Nephron progenitor cell (in vitro differentiated cells): ENCODE data around the gene ERC1.

Experiments used
- DNase-seq: peaks from one replicate; pipeline ENCODE4 v3.0.0; 2021
- H3K27ac Mint-ChIP-seq: 2 replicates; pipeline ENCODE4 v1.8.0; 2021; ENCODE audit warnings: mild to moderate bottlenecking, moderate library complexity, mixed read lengths
- H3K27me3 Mint-ChIP-seq: 2 replicates; pipeline ENCODE4 v1.8.0; 2021; ENCODE audit warnings: mild to moderate bottlenecking, low read depth, mixed read lengths; ENCODE audit not compliant: poor library complexity
- H3K36me3 Mint-ChIP-seq: 2 replicates; pipeline ENCODE4 v1.8.0; 2021; ENCODE audit warnings: low read depth, mixed read lengths
- H3K4me1 Mint-ChIP-seq: 2 replicates; pipeline ENCODE4 v1.8.0; 2021; ENCODE audit warnings: mixed read lengths
- H3K4me3 Mint-ChIP-seq: 2 replicates; pipeline ENCODE4 v1.8.0; 2021; ENCODE audit warnings: mild to moderate bottlenecking, moderate library complexity, mixed read lengths
- H3K9me3 Mint-ChIP-seq: 2 replicates; pipeline ENCODE4 v1.8.0; 2021; ENCODE audit warnings: mild to moderate bottlenecking, moderate library complexity, mixed read lengths
- TF ChIP-seq, protein P1 (sequence below): fragments of 200-600 bp; sonication (generic); IDR thresholded peaks from 2 replicates; pipeline ENCODE4 v1.5.0; 2021; ENCODE audit warnings: antibody characterized with exemption

Gene ERC1

DNA sequence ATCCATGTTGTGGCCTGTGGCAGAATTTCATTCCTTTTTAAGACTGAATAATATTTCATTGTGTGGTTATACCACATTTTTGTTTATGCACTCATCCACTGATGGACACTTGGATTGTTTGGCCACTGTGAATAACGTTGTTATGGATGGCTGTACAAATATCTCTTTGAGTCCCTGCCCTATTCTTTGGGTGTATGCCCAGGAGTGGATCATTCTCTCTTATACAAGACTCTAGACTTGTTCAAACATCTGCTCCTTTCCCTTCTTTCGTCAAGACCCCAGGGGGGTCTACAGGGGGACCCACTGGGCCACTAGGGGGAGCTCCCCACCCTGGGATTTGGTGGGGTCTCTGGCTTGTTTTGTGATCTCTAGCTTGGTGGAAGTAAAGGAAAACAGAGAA lies 526.0 kb downstream of the ERC1 start:
- Mint-ChIP-seq H3K4me3 (no peak overlapping the region), H3K27ac (no peak overlapping the region), H3K9me3 (peaks cover 33% of the 10 kb centered on the region)

DNA sequence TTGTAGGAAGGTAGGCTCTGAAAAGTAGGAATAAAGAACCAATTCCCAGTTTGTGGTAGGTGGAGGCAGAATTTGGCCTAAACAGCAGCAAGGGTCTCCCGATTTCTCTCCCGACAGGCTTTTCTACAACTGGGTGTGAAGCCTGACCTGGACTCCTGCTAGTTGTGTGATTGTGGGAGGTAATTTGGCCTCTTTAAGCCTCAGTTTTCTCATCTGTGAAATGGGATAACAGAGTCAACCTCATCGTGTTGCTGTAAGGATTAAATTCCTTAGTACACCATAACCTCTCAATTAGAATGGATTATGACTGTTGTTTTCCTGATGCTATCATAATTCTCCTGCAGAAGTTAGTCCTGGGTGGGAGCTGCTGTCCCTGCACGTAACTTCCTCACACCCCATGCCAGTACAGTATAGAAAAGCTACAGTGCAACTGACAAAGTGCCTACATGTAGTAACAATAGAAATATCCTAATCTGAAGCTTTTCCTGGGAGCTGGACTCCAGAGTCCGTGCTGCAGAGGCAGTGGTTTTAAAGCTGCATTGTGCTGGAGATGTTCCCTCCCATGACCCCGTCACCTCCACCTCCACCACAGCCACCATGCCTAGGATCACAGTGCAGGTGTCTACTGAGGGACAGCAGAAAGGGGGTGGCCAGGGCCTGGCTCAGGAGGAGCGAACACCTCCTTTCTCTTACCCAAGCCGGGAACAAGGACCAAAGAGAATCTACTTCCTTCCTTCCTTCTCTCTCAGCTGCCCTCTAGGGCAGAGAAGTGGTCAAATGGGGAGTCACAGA lies 526.9 kb downstream of the ERC1 start:
- Mint-ChIP-seq H3K9me3 (peaks cover 33% of the 10 kb centered on the region), H3K27me3 (peaks cover 21% of the 10 kb centered on the region), H3K27ac (no peak overlapping the region), H3K36me3 (peaks cover 26% of the 10 kb centered on the region), H3K4me1 (peaks cover 30% of the 10 kb centered on the region), H3K4me3 (no peak overlapping the region)
- TF ChIP-seq, protein P1, sequence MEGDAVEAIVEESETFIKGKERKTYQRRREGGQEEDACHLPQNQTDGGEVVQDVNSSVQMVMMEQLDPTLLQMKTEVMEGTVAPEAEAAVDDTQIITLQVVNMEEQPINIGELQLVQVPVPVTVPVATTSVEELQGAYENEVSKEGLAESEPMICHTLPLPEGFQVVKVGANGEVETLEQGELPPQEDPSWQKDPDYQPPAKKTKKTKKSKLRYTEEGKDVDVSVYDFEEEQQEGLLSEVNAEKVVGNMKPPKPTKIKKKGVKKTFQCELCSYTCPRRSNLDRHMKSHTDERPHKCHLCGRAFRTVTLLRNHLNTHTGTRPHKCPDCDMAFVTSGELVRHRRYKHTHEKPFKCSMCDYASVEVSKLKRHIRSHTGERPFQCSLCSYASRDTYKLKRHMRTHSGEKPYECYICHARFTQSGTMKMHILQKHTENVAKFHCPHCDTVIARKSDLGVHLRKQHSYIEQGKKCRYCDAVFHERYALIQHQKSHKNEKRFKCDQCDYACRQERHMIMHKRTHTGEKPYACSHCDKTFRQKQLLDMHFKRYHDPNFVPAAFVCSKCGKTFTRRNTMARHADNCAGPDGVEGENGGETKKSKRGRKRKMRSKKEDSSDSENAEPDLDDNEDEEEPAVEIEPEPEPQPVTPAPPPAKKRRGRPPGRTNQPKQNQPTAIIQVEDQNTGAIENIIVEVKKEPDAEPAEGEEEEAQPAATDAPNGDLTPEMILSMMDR = no peak
- no peak for DNase-seq

More for the DNA sequence above, 526.0 kb downstream of the ERC1 start:
- TF ChIP-seq, protein P1 = peak; percentile 67
- peaks cover 30% of the 10 kb centered on the region for H3K4me1 Mint-ChIP-seq
- peak; percentile 60 for DNase-seq
- peaks cover 26% of the 10 kb centered on the region for H3K36me3 Mint-ChIP-seq
- peaks cover 21% of the 10 kb centered on the region for H3K27me3 Mint-ChIP-seq

- Mint-ChIP-seq H3K4me1 (peaks cover 39% of the 10 kb centered on the region), H3K9me3 (peaks cover 26% of the 10 kb centered on the region), H3K36me3 (peaks cover 21% of the 10 kb centered on the region), H3K27ac (no peak overlapping the region), H3K27me3 (peaks cover 17% of the 10 kb centered on the region), H3K4me3 (peak overlapping the region; percentile 37)
- no peak for DNase-seq
- TF ChIP-seq, protein P1 = no peak
Measured at GRCh38 chr12:1518591-1519516, 527.8 kb downstream of the ERC1 start.

DNA sequence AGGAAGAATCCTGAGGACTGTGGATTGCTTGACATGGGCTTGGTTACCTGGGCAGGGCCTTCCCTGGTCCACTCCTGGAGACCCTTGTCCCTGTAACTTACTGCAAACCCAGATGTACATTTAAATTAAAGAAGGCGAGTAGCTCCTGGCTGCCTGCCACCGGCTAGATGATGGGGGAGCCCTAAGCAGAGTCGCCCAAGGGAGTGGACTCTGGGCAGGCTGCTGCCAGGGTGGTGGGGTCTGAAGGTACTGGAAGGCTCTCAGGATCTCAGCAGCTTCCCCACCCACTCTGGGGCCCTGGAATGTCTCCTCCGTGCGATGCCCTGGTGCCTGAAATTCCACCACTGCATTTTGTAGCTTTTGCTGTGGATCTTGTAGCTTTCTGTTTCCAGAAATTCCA lies 528.6 kb downstream of the ERC1 start:
- H3K4me1 Mint-ChIP-seq = peaks cover 44% of the 10 kb centered on the region
- no peak for DNase-seq

GRCh38 chr12:1523046-1523445 lies 532.0 kb downstream of the ERC1 start:
- H3K4me3 Mint-ChIP-seq = no peak overlapping the region
- no peaks in the 10 kb centered on the region for H3K36me3 Mint-ChIP-seq

More for the DNA sequence above, 528.6 kb downstream of the ERC1 start:
- Mint-ChIP-seq H3K27me3 (peaks cover 25% of the 10 kb centered on the region), H3K9me3 (peaks cover 22% of the 10 kb centered on the region), H3K4me3 (peak overlapping the region; percentile 37), H3K36me3 (peaks cover 17% of the 10 kb centered on the region), H3K27ac (no peak overlapping the region)
- TF ChIP-seq, protein P1 = no peak

More at GRCh38 chr12:1523046-1523445, 532.0 kb downstream of the ERC1 start:
- Mint-ChIP-seq H3K27ac (no peak overlapping the region), H3K9me3 (no peaks in the 10 kb centered on the region), H3K4me1 (peaks cover 40% of the 10 kb centered on the region), H3K27me3 (peaks cover 54% of the 10 kb centered on the region)
- DNase-seq = no peak
- TF ChIP-seq, protein P1 = no peak
